H1 (cell line): ENCODE measurements around the gene SLC44A1. TPM values are rescaled to one million over a fixed set of nuclear protein-coding genes. Genes with fewer than 3 reads are reported as not detected.

ENCODE experiments used
- CTCF ChIA-PET: fragments of 300-600 bp; sonication (Branson Sonifier 250); formaldehyde crosslinking; loops from one replicate; lab custom pipeline; 2021; ENCODE audit not compliant: partially characterized antibody; lab: Charles Lee
- POLR2A ChIA-PET: fragments of 300-600 bp; sonication (Branson Sonifier 250); formaldehyde crosslinking; loops from one replicate; lab custom pipeline; 2021; ENCODE audit warnings: inconsistent platforms; ENCODE audit not compliant: partially characterized antibody; lab: Charles Lee
- DNase-seq, 2 experiments: peaks; one replicate each; pipeline versions ENCODE4 v3.0.0 to v3.0.0-alpha.2; 2010 to 2022; ENCODE audit warnings: low spot score in 2 of 2, low read depth in 1 of 2, mixed read lengths in 1 of 2
- FAIRE-seq: peaks from 2 replicates; lab custom pipeline; 2011; peaks lifted over from hg19 to GRCh38; lab: Jason Lieb, UNC
- H2AFZ ChIP-seq: 2 replicates; pipeline ENCODE4 v1.8.1; 2012; ENCODE audit warnings: low read length, inconsistent platforms
- H2AK5ac ChIP-seq: 2 replicates; pipeline ENCODE4 v1.6.1; 2013; ENCODE audit warnings: low read depth, low read length
- H2BK120ac ChIP-seq: replicated peaks from 2 replicates; pipeline ENCODE3; 2013; ENCODE audit warnings: low read depth, low read length, inconsistent platforms
- H2BK12ac ChIP-seq: 2 replicates; pipeline ENCODE4 v1.6.1; 2013; ENCODE audit warnings: low read depth, low read length
- H2BK15ac ChIP-seq: 2 replicates; pipeline ENCODE4 v1.6.1; 2013; ENCODE audit warnings: low read length
- H2BK20ac ChIP-seq: 2 replicates; pipeline ENCODE4 v1.6.1; 2013; ENCODE audit warnings: low read length
- H2BK5ac ChIP-seq: 2 replicates; pipeline ENCODE4 v1.6.1; 2013; ENCODE audit warnings: low read depth, low read length
- H3K14ac ChIP-seq: 2 replicates; pipeline ENCODE4 v1.6.1; 2013; ENCODE audit warnings: inconsistent platforms; ENCODE audit not compliant: insufficient read length
- H3K18ac ChIP-seq: 2 replicates; pipeline ENCODE4 v1.6.1; 2013; ENCODE audit warnings: low read length; ENCODE audit errors: extremely low read depth
- H3K23ac ChIP-seq: 2 replicates; pipeline ENCODE4 v1.6.1; 2013; ENCODE audit warnings: inconsistent platforms; ENCODE audit not compliant: insufficient read length
- H3K23me2 ChIP-seq: 2 replicates; pipeline ENCODE4 v1.6.1; 2013; ENCODE audit warnings: low read depth, low read length
- H3K27ac ChIP-seq: 2 replicates; pipeline ENCODE4 v1.6.1; 2011; ENCODE audit warnings: low read depth, low read length, inconsistent platforms
- H3K27me3 ChIP-seq, 4 experiments: replicated peaks in 1 of 4; 1 replicate in 1 of 4; 2 replicates in 3 of 4; pipeline versions ENCODE4 v1.6.1 to v1.8.1; 2011 to 2013; ENCODE audit warnings: low read length in 3 of 4, mild to moderate bottlenecking in 3 of 4, inconsistent platforms in 2 of 4, mixed read lengths in 2 of 4, moderate library complexity in 1 of 4; ENCODE audit not compliant: control insufficient read depth in 3 of 4, insufficient read depth in 3 of 4; ENCODE audit errors: extremely low read depth in 1 of 4
- H3K36me3 ChIP-seq, 4 experiments: 2 replicates each; pipeline versions ENCODE4 v1.6.1 to v1.8.1; 2011 to 2013; ENCODE audit warnings: mild to moderate bottlenecking in 4 of 4, low read length in 3 of 4, moderate library complexity in 2 of 4, control low read depth in 1 of 4, inconsistent platforms in 1 of 4; ENCODE audit not compliant: insufficient read depth in 4 of 4, control insufficient read depth in 2 of 4
- H3K4ac ChIP-seq: replicated peaks from 2 replicates; pipeline ENCODE3; 2013; ENCODE audit warnings: low read length, low read depth, mixed read lengths, inconsistent platforms; ENCODE audit not compliant: insufficient read length
- H3K4me1 ChIP-seq, 4 experiments: replicated peaks in 1 of 4; 1 replicate in 1 of 4; 2 replicates in 3 of 4; pipeline versions ENCODE4 v1.6.1 to v1.8.1; 2011 to 2013; ENCODE audit warnings: low read length in 3 of 4, inconsistent platforms in 2 of 4, mixed read lengths in 1 of 4; ENCODE audit not compliant: insufficient read depth in 4 of 4, control insufficient read depth in 3 of 4
- H3K4me2 ChIP-seq, 2 experiments: 2 replicates each; pipeline versions ENCODE4 v1.6.1 to v1.8.1; 2011 to 2013; ENCODE audit warnings: low read depth in 2 of 2, low read length in 2 of 2, control low read depth in 1 of 2, inconsistent platforms in 1 of 2, mild to moderate bottlenecking in 1 of 2; ENCODE audit not compliant: insufficient read depth in 1 of 2
- H3K4me3 ChIP-seq, 4 experiments: fragments of 200-600, 300-600 bp in 1 of 4; sonication (generic), shearing (Covaris generic), sonication (Bioruptor Twin) in 1 of 4; 2 replicates each; pipeline versions ENCODE4 v1.5.1 to v1.8.1; 2011 to 2016; ENCODE audit warnings: low read length in 4 of 4, low read depth in 3 of 4, control low read depth in 2 of 4, inconsistent platforms in 2 of 4, mild to moderate bottlenecking in 2 of 4, mixed read lengths in 1 of 4, moderate library complexity in 1 of 4; ENCODE audit not compliant: insufficient read depth in 2 of 4; ENCODE audit errors: extremely low read depth in 1 of 4
- H3K56ac ChIP-seq: replicated peaks from 2 replicates; pipeline ENCODE3; 2013; ENCODE audit warnings: low read depth, mild to moderate bottlenecking, mixed read lengths, low read length, inconsistent platforms; ENCODE audit not compliant: insufficient read length
- H3K79me1 ChIP-seq: 2 replicates; pipeline ENCODE4 v1.6.1; 2013; ENCODE audit warnings: low read depth, low read length, control low read depth
- H3K79me2 ChIP-seq, 2 experiments: 2 replicates each; pipeline versions ENCODE4 v1.6.1 to v1.8.1; 2012 to 2013; ENCODE audit warnings: low read length in 2 of 2, mild to moderate bottlenecking in 2 of 2, inconsistent platforms in 1 of 2; ENCODE audit not compliant: insufficient read depth in 2 of 2, control insufficient read depth in 1 of 2
- H3K9ac ChIP-seq, 4 experiments: replicated peaks in 1 of 4; 1 replicate in 1 of 4; 2 replicates in 3 of 4; pipeline versions ENCODE4 v1.6.1 to v1.8.1; 2011 to 2013; ENCODE audit warnings: low read depth in 3 of 4, low read length in 3 of 4, control low read depth in 2 of 4, mild to moderate bottlenecking in 2 of 4, moderate library complexity in 2 of 4, inconsistent platforms in 1 of 4; ENCODE audit errors: extremely low read depth in 1 of 4
- H3K9me3 ChIP-seq, 2 experiments: 2 replicates each; pipeline versions ENCODE4 v1.6.1 to v1.8.1; 2012 to 2013; ENCODE audit warnings: mild to moderate bottlenecking in 2 of 2, moderate library complexity in 2 of 2, control low read depth in 1 of 2, inconsistent platforms in 1 of 2, low read depth in 1 of 2, low read length in 1 of 2, mixed read lengths in 1 of 2; ENCODE audit not compliant: insufficient read depth in 2 of 2
- H4K20me1 ChIP-seq, 2 experiments: replicated peaks in 1 of 2; 2 replicates each; pipeline versions ENCODE3 to v1.8.1; 2011 to 2013; ENCODE audit warnings: inconsistent platforms in 2 of 2, low read length in 2 of 2, mild to moderate bottlenecking in 1 of 2; ENCODE audit not compliant: insufficient read depth in 2 of 2, control insufficient read depth in 1 of 2
- H4K5ac ChIP-seq: 2 replicates; pipeline ENCODE4 v1.6.1; 2013; ENCODE audit warnings: low read length, low read depth, mixed read lengths, inconsistent platforms; ENCODE audit not compliant: insufficient read length
- H4K8ac ChIP-seq: 2 replicates; pipeline ENCODE4 v1.8.0; 2013; ENCODE audit warnings: mild to moderate bottlenecking, moderate library complexity, low read length, inconsistent platforms; ENCODE audit not compliant: insufficient read depth; ENCODE audit errors: extremely low read depth
- H4K91ac ChIP-seq: replicated peaks from 2 replicates; pipeline ENCODE3; 2013; ENCODE audit warnings: low read length, mixed read lengths, inconsistent platforms; ENCODE audit not compliant: insufficient read length
- WGBS, 2 experiments: shearing (Covaris generic) in 1 of 2; methylation state at CpG; one replicate each; pipeline versions ENCODE4 v1.1.6 to v1.1.7; 2013 to 2015; ENCODE audit warnings: low lambda C conversion rate in 2 of 2, mixed read lengths in 2 of 2, inconsistent platforms in 1 of 2, low coverage in 1 of 2, missing lambda C conversion rate in 1 of 2; ENCODE audit not compliant: insufficient replicate concordance in 2 of 2, insufficient coverage in 1 of 2, insufficient read length in 1 of 2; ENCODE audit errors: extremely low coverage in 1 of 2, missing lambda C conversion rate in 1 of 2; 5-methylcytosine and 5-hydroxymethylcytosine counted together
- polyA plus RNA-seq, 7 experiments: library from polyadenylated mRNA; depleted of rRNA in 3 of 7; stranded (reverse) in 5 of 7; unstranded in 2 of 7; fragments of >200 nt in 5 of 7; fragments of 200-250 nt in 2 of 7; gene quantifications; 1 replicate in 5 of 7; 2 replicates in 1 of 7; 4 replicates in 1 of 7; pipeline versions ENCODE4 v1.2.1 to v1.2.3, GENCODE V29; 2011 to 2013; ENCODE audit warnings: missing spikeins in 2 of 7, mixed read lengths in 2 of 7
- total RNA-seq: library from RNA; stranded (reverse); fragmentation: NEBNext Ultra II Directional; extraction: Animal tissue kit (Norgen Biotek cat#: 25700); gene quantifications from 2 replicates; pipeline ENCODE4 v1.2.1, GENCODE V29; 2021

The SLC44A1 gene
- total and polyA plus RNA-seq, 2 of the 8 experiments (the other 6 are each of a cell fraction or from before 2014, with no cell fraction given), result 30.5 to 71.2 TPM

- no peaks in the 10 kb centered on the region for H4K20me1 ChIP-seq
- no peak overlapping the region for H3K14ac ChIP-seq
- H2BK15ac ChIP-seq, result no peak overlapping the region
- no peak overlapping the region for H4K8ac ChIP-seq
- no peak overlapping the region for H3K9ac ChIP-seq
- H3K79me2 ChIP-seq, result peaks cover 0 to 84% of the 10 kb centered on the region in 2 experiments; a peak in 3 of 4 replicates
- no peak overlapping the region for H2BK20ac ChIP-seq
- no peak for FAIRE-seq
- no peak overlapping the region for H2BK120ac ChIP-seq
- no peak overlapping the region for H2BK5ac ChIP-seq
- no peaks in the 10 kb centered on the region for H3K9me3 ChIP-seq
- H3K36me3 ChIP-seq, result no peaks in the 10 kb centered on the region
- H4K91ac ChIP-seq, result no peak overlapping the region
- H3K4me1 ChIP-seq, result peaks cover 0 to 14% (median 3%) of the 10 kb centered on the region in 4 experiments; a peak in 3 of 7 replicates
- H3K4me3 ChIP-seq, result no peak overlapping the region
- 96% methylated on average over 1 of the region's 1 CpG; no CpG with 5 or more reads in 1 of the 2 experiments for WGBS, 2 experiments
- H3K27ac ChIP-seq, result no peak overlapping the region
- no peak overlapping the region for H4K5ac ChIP-seq
- H3K23me2 ChIP-seq, result no peaks in the 10 kb centered on the region
- no peak overlapping the region for H2AK5ac ChIP-seq
- H3K4ac ChIP-seq, result no peak overlapping the region
- no peak for DNase-seq
- H3K27me3 ChIP-seq, result no peaks in the 10 kb centered on the region
- no peak overlapping the region for H3K18ac ChIP-seq
- no peak overlapping the region for H2BK12ac ChIP-seq
- H3K4me2 ChIP-seq, result no peak overlapping the region
- CTCF ChIA-PET, result interaction anchor here (0.7 to 1.0 kb wide), 3 partner anchors 28 to 76 kb away, joined by 3 read pairs; no protein-coding TSS in a partner anchor
- POLR2A ChIA-PET, result interaction anchor here (2.6 kb wide), 1 partner anchor 10 kb away, joined by 16 read pairs; no protein-coding TSS in a partner anchor
- peaks cover 5% of the 10 kb centered on the region; the same call in 1 of the 2 replicates for H3K79me1 ChIP-seq
- H3K56ac ChIP-seq, result no peak overlapping the region
- H3K23ac ChIP-seq, result no peak overlapping the region
- H2AFZ ChIP-seq, result no peak overlapping the region
These were observed 37.5 kb downstream of the SLC44A1 start for GRCh38 chr9:105281926-105282325.
